Calu3 (cell line): ENCODE data around the gene CBLIF. TPM values are rescaled to one million over a fixed set of nuclear protein-coding genes. Genes with fewer than 3 reads are reported as not detected.
"Not testable (repeated sequence)": the region's sequence is repeated elsewhere in the genome, so short reads cannot be mapped to it uniquely, and the experiment has no call there.

Experiments used
- BruUV-seq: library from RNA; stranded (reverse); fragments of 400-500 nt; replicated peaks from 2 replicates; lab custom pipeline; 2021; lab: Mats Ljungman, UMichigan
- CTCF ChIA-PET: fragments of 300-600 bp; sonication (Branson Sonifier 250); formaldehyde crosslinking; loops from one replicate; lab custom pipeline; 2022; ENCODE audit warnings: antibody characterized with exemption; lab: Charles Lee
- DNase-seq: peaks from one replicate; pipeline ENCODE4 v3.0.0; 2022
- H3K27ac Mint-ChIP-seq: one replicate; pipeline ENCODE4 v1.8.0; 2022; ENCODE audit warnings: mixed read lengths; ENCODE audit not compliant: unreplicated experiment
- H3K27me3 Mint-ChIP-seq: one replicate; pipeline ENCODE4 v1.8.0; 2022; ENCODE audit warnings: mixed read lengths; ENCODE audit not compliant: unreplicated experiment
- H3K36me3 Mint-ChIP-seq: one replicate; pipeline ENCODE4 v1.8.0; 2022; ENCODE audit warnings: mild to moderate bottlenecking, moderate library complexity, mixed read lengths; ENCODE audit not compliant: insufficient read depth, unreplicated experiment
- H3K4me1 Mint-ChIP-seq: one replicate; pipeline ENCODE4 v1.8.0; 2022; ENCODE audit warnings: mild to moderate bottlenecking, low read depth, mixed read lengths; ENCODE audit not compliant: unreplicated experiment
- H3K4me3 Mint-ChIP-seq: one replicate; pipeline ENCODE4 v1.8.0; 2022; ENCODE audit warnings: mild to moderate bottlenecking, low read depth, moderate library complexity, mixed read lengths; ENCODE audit not compliant: unreplicated experiment
- H3K9me3 Mint-ChIP-seq: one replicate; pipeline ENCODE4 v1.8.0; 2022; ENCODE audit warnings: low read depth, mixed read lengths; ENCODE audit not compliant: unreplicated experiment
- intact Hi-C: fragments of 100-400 bp; cut with micrococcal nuclease; formaldehyde crosslinking; loops from one replicate; pipeline ENCODE4 v1.10.0; 2022; ENCODE audit not compliant: unreplicated experiment
- total RNA-seq: library from RNA; stranded (reverse); gene quantifications from 2 replicates; pipeline ENCODE4 v1.2.3, GENCODE V29; 2022
- TF ChIP-seq, protein P1 (sequence below): fragments of 200-600 bp; IDR thresholded peaks from one replicate; pipeline ENCODE4 v1.8.0; 2022; ENCODE audit warnings: antibody characterized with exemption; ENCODE audit not compliant: unreplicated experiment

Gene CBLIF
- total RNA-seq, 1 experiment from 2014 or later: not detected

DNA sequence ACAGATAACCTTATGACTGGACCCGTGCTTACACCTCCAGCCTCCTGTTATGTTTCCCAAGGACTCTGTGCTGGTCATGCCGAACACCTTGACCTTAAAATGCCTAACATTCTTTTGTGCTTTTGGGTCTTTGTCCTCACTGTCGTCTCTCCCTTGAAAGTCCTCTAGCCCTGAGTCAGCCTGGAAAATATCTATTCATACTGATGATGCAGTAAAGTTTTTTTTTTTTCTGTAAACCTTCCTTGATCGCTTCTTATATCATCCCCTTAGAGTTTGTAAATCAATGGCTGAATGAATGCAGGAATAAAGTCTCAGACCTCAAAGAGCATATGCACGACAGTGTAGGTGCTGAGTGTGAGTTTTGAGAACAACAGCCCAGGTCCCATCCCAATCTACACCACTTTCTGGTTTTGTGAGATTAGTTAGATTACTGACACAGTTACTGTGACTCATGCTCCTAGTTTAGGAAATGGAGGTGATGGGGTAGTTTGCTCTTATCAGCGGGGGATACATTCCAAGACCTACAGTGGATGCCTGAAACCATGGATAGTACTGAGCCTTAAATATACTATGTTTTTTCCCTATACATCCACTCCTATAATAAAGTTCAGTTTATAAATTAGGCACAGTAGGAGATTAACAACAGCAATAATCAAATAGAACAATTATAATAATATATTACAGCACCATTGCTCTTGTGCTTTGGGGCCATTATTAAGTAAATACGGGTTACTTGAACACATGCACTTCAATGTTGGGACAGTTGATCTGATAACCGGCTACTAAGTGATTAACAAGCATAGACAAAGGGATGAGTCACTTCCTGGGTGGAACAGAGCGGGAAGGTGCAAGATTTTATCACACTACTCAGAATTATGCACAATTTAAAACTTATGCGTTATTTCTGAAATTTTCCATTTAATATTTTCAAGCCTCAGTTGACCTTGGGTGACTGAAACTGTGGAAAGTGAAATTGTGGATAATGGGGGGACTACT lies 12.4 kb upstream of the CBLIF start:
- no peaks in the 10 kb centered on the region for H3K27me3 Mint-ChIP-seq
- CTCF ChIA-PET: interaction anchor here (0.7 to 0.9 kb wide), 2 partner anchors 8 to 10 kb away, joined by 3 to 6 read pairs; partner anchors contain the start of gene TCN1
- BruUV-seq: no TSS peak
- peak overlapping the region; percentile 73 for H3K27ac Mint-ChIP-seq
- H3K9me3 Mint-ChIP-seq: peaks cover 3% of the 10 kb centered on the region
- H3K4me1 Mint-ChIP-seq: peaks cover 35% of the 10 kb centered on the region
- peaks cover 27% of the 10 kb centered on the region for H3K36me3 Mint-ChIP-seq
- DNase-seq: no peak
- TF ChIP-seq, protein P1, sequence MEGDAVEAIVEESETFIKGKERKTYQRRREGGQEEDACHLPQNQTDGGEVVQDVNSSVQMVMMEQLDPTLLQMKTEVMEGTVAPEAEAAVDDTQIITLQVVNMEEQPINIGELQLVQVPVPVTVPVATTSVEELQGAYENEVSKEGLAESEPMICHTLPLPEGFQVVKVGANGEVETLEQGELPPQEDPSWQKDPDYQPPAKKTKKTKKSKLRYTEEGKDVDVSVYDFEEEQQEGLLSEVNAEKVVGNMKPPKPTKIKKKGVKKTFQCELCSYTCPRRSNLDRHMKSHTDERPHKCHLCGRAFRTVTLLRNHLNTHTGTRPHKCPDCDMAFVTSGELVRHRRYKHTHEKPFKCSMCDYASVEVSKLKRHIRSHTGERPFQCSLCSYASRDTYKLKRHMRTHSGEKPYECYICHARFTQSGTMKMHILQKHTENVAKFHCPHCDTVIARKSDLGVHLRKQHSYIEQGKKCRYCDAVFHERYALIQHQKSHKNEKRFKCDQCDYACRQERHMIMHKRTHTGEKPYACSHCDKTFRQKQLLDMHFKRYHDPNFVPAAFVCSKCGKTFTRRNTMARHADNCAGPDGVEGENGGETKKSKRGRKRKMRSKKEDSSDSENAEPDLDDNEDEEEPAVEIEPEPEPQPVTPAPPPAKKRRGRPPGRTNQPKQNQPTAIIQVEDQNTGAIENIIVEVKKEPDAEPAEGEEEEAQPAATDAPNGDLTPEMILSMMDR: no peak
- intact Hi-C loops: no loop called here
- H3K4me3 Mint-ChIP-seq: peak overlapping the region; percentile 42

DNA sequence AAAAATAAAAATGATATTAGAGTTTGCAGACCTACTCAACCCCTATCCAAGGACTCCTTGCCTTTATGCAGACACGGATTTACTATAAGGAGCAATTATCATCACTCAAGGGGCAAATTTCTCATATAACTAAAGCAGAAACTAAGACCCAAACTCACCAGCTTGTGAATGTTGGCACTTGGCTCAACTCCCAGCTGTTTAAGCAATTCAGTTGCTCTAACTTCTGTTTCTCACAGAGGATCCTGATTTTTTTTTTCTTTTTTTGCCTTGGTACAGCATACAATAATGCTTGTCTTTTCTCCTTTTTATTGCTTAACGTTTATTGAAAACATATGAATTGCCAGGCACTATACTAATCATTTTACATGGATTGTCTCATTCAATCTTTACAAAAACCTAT lies 9.6 kb upstream of the CBLIF start:
- TF ChIP-seq, protein P1: no peak
- H3K4me3 Mint-ChIP-seq: no peak overlapping the region
- peaks cover 3% of the 10 kb centered on the region for H3K9me3 Mint-ChIP-seq
- H3K27me3 Mint-ChIP-seq: no peaks in the 10 kb centered on the region
- CTCF ChIA-PET: no interaction called here
- no peak for DNase-seq
- H3K4me1 Mint-ChIP-seq: peaks cover 44% of the 10 kb centered on the region
- no peak overlapping the region for H3K27ac Mint-ChIP-seq
- no TSS peak for BruUV-seq
- intact Hi-C loops: no loop called here
- peaks cover 24% of the 10 kb centered on the region for H3K36me3 Mint-ChIP-seq

DNA sequence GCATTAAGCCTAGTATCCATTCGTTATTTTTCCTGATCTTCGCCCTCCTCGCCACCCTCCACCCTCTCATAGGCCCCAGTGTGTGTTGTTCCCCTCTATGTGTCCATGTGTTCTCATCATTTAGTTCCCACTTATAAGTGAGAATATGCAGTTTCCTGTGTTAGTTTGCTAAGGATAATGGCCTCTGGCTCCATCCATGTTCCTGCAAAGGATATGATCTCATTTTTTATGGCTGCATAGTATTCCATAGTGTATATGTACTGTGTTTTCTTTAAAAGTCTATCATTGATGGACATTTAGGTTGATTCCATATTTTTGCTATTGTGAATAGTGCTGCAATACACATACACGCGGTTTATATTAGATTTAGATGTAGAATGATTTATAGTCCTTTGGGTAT lies 6.1 kb upstream of the CBLIF start:
- intact Hi-C loops, H3K27ac Mint-ChIP-seq, H3K9me3 Mint-ChIP-seq, H3K4me3 Mint-ChIP-seq, BruUV-seq, DNase-seq, CTCF ChIA-PET, H3K27me3 Mint-ChIP-seq: not testable (repeated sequence)
- Mint-ChIP-seq H3K36me3 (peaks cover 17% of the 10 kb centered on the region), H3K4me1 (peaks cover 32% of the 10 kb centered on the region)

DNA sequence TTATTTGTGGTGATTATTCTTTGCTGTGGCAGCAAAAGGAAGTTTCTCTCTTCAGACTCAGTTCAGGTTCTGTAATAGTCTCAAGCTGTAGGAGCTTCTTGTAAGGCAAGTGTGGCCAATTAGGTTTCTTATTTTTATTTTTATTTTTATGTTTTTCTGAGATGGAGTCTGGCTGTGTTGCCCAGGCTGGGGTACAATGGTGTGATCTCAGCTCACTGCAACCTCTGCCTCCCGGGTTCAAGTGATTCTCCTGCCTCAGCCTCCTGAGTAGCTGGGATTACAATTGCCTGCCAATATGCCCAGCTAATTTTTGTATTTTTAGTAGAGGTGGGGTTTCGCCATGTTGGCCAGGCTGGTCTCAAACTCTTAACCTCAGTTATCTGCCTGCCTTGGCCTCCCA lies 4.3 kb upstream of the CBLIF start:
- Mint-ChIP-seq H3K4me1 (peaks cover 34% of the 10 kb centered on the region), H3K27ac (peak overlapping the region; percentile 80), H3K36me3 (peaks cover 14% of the 10 kb centered on the region)
- H3K9me3 Mint-ChIP-seq, intact Hi-C loops, BruUV-seq, H3K27me3 Mint-ChIP-seq, DNase-seq, H3K4me3 Mint-ChIP-seq: not testable (repeated sequence)
- CTCF ChIA-PET: interaction anchor here (0.8 to 1.8 kb wide), 4 partner anchors 16 to 402 kb away, joined by 4 to 7 read pairs (median 6); partner anchors contain the start of gene TCN1

DNA sequence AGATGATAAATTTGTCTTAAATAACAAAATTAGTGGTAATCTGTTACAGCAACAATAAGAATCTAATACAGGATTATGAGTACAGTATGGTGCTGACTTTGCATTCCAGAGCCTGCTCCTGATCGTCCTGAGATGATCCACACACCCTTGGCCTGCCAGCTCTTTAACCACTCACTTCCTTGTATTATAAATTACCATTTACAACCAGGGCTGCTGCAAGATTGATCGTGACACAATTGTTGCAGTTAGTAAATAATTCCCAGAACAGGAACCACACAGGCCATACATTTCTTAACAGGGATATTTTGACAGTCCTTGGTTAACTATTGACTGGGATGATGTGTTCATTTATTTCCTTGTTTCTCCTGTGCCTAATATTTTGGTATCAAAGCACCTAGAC lies 3.8 kb upstream of the CBLIF start:
- BruUV-seq: no TSS peak
- peak; percentile 68 for DNase-seq
- Mint-ChIP-seq H3K9me3 (no peaks in the 10 kb centered on the region), H3K4me1 (peaks cover 34% of the 10 kb centered on the region), H3K27me3 (no peaks in the 10 kb centered on the region), H3K4me3 (no peak overlapping the region), H3K27ac (peak overlapping the region; percentile 80), H3K36me3 (peaks cover 14% of the 10 kb centered on the region)
- CTCF ChIA-PET: interaction anchor here (0.8 to 1.8 kb wide), 4 partner anchors 16 to 402 kb away, joined by 4 to 7 read pairs (median 6); partner anchors contain the start of gene TCN1
- intact Hi-C loops: no loop called here
- TF ChIP-seq, protein P1: no peak

DNA sequence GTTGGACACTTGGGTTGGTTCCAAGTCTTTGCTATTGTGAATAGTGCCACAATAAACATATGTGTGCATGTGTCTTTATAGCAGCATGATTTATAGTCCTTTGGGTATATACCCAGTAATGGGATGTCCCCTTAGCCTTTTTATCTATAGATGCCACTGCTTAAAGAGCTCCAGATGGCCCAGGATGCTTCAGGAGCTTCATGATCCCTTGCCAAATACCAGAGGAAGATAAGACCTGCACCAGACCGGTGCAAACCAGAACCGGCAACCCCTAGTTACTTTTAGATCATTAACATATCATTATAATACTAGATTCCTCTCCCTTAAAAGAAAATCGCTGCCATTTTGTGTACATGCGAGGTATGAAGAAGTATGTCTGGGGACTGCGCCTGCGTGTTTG lies 3.1 kb upstream of the CBLIF start:
- intact Hi-C loops, BruUV-seq, H3K9me3 Mint-ChIP-seq, DNase-seq, H3K27me3 Mint-ChIP-seq, H3K4me3 Mint-ChIP-seq: not testable (repeated sequence)
- H3K4me1 Mint-ChIP-seq: peaks cover 34% of the 10 kb centered on the region
- H3K27ac Mint-ChIP-seq: peak overlapping the region; percentile 80
- CTCF ChIA-PET: interaction anchor here (0.8 to 1.8 kb wide), 4 partner anchors 17 to 403 kb away, joined by 4 to 7 read pairs (median 6); partner anchors contain the start of gene TCN1
- H3K36me3 Mint-ChIP-seq: peaks cover 14% of the 10 kb centered on the region
